GM19193 (cell line): ENCODE data around the gene POLG2.

Experiments
- POLR2A ChIP-seq: IDR thresholded peaks from 4 replicates; pipeline ENCODE4 v1.6.1; 2011; ENCODE audit not compliant: insufficient read depth, insufficient read length; ENCODE audit errors: extremely low read depth

POLG2 gene

DNA sequence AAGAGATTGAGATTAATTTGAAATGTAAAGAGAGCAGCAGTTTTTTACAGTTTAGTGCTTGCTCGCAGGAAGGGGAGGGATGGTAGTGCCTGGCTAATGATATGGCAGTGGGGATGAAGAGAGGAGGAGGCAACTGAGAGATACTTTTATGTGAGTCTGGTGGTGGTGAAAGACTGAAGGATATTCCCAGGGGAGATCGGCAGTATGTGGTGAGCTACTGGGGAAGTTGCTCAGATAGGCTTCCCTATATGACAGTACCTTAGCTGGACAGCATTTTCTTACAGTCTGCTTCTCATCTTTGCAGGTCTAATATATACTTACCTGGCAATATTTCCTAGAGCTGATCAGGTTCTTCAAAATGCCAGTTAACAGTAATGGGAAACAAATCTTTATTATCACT is 18.6 kb upstream of the POLG2 start:
- TF ChIP-seq POLR2A = no peak

DNA sequence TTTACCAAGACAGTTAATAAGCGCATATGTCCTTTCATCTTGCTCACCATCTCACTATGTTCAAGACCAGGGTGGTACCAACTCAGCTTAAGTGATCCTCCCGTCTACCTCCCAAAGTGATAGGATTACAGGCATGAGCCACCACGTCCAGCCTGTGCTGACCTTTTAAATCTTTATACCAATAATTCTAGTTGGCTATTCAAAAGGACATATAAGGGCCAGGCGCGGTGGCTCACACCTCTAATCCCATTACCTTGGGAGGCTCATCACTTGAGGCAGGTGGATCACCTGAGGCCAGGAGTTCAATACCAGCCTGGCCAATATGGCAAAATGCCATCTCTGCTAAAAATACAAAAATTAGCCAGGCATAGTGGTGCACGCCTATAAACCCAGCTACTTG is 12.3 kb upstream of the POLG2 start:
- TF ChIP-seq POLR2A = no peak

- TF ChIP-seq POLR2A = no peak
Measured at GRCh38 chr17:64508683-64509082, 11.8 kb upstream of the POLG2 start.

GRCh38 chr17:64507413-64507782 is 10.5 kb upstream of the POLG2 start:
- no peak for TF ChIP-seq POLR2A

GRCh38 chr17:64506576-64507412 is 9.9 kb upstream of the POLG2 start, which contains the start of gene CEP95:
Gene CEP95 (plus strand): TSS chr17:64506977. CDS start chr17:64507098, 121 bp downstream.
- TF ChIP-seq POLR2A = peak; percentile 74

GRCh38 chr17:64506201-64506575 is 9.3 kb upstream of the POLG2 start, which contains the start of gene DDX5:
Gene DDX5 (minus strand): TSS chr17:64506289. CDS start chr17:64506119, 170 bp downstream.
- peak; percentile 100 for TF ChIP-seq POLR2A

GRCh38 chr17:64505340-64506200 is 8.7 kb upstream of the POLG2 start:
- no peak for TF ChIP-seq POLR2A

- TF ChIP-seq POLR2A = no peak
Measured at GRCh38 chr17:64504769-64505339, 8.0 kb upstream of the POLG2 start.

DNA sequence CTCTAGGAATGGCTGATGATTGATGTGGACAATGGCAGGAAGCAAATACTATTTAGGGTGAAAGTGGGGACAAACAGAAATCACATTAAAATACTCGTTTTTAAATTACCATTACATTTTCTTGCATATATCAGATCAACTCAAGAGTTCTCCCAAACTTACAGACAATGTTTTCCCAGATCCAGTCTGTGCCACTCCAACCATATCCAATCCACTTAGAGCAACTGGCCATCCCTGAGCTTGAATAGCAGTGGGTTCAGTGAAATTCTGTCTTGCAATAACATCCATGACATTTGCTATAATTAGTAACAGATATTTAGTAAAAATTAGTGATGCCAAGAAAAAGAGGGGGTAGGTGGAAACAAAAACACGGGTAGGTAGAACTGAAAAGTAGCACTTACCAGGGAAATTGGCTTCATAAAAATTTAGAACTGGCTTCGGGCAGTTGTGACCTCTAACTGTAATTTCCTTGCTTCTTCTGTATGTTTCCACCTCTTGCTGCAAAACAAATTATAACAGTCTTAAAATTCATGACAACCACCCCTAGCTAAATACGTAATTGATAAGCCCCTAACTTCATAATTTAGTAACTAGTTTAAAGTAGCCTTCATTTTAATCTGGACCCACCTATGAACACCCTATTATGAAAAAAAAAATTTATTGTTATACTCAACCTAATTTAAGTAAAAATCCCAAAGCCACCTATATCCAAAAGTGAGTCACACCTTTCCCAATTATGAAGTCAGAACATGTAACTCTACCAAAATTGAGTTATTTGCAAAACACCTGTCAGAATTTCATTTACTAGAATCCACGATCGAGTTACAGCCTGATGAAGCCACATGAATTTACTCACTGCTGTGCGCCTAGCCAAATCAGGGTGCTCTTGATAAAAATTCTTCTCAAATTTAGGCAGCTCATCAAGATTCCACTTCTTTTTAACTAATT is 7.2 kb upstream of the POLG2 start:
- TF ChIP-seq POLR2A = no peak

DNA sequence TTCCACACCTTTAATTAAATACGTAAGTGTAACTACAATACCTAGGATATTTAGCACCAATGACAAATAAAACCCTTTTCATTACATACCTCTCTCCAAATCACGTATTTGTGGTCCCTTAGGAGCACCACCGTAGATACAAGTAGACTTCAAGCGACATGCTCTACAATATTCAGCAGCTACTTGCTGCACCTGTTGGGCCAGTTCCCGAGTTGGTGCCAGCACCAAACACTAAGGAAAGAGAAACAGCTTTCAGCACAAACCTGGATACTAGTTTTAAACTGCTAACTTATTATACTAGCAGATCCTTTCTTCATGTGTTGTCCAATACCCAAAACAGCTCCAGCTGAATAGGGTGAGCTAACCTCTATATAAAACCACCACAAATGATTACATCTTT is 6.5 kb upstream of the POLG2 start:
- peak; percentile 7 for TF ChIP-seq POLR2A

DNA sequence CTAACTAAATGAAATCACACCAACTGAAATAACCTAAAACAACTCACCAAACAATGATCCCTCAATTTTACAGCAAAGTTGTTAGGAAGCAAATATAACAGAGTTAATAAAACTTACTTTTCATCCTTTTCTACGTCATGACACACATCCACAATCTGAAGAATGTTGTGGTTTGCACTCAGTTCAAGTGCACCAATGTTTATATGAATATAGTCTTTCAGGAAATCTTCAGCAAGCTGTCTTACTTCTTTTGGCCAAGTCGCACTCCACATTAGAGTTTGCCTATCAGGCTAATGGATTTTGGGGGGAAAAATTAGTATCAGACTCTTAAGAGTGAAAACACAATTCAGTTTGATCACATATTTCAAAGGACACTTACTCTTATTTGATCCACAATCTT is 6.0 kb upstream of the POLG2 start:
- TF ChIP-seq POLR2A = no peak

DNA sequence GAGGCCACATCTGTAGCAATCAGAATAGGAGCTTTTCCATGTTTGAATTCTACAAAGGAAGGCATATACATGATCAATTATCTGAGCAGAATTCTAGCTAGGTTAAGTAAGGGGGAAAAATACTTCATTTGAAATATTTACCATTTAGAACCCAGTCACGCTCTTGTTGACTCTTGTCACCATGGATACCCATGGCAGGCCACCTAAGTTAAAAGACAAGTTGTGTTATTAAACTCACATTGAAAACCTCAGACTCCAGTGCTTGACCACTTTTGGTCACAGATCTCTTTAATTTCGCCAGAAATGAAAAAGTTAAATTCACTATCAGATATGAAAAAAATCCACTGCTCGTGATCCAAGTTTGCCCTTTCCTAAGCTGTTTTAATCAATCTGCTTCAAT is 5.2 kb upstream of the POLG2 start:
- no peak for TF ChIP-seq POLR2A

GRCh38 chr17:64500862-64501765 is 4.3 kb upstream of the POLG2 start:
- no peak for TF ChIP-seq POLR2A
